CD1c-positive myeloid dendritic cell (primary cell): Measurements from ENCODE around the gene HAVCR2.
A peak's percentile ranks its signal among the peaks of the same experiment; 100 is the strongest.

Experiments
- DNase-seq: peaks from one replicate; pipeline ENCODE4 v3.0.0-alpha.2; 2016; ENCODE audit errors: extremely low spot score

HAVCR2 gene

DNA sequence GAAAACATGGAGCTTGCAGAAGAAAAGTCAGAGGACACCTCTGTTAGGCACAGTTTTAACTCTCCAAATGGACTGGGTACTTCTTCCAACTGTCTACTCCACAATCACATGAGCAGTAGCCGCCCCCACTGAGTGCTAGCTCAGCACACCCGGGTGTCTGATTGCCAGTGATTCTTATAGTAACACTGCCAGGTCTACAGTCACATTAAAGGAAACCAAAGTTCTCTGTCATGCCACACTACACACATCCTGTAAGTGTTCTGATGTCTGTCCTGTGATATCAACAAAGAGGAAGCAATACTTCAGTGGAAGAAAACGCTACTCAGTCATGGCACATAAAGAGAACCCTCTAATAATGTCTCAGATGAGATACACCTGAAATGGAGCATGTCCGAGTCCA, at the start of gene HAVCR2:
Gene HAVCR2 (minus strand): TSS at position 69 of the 400 bp plus-strand sequence. CDS start 61 bp downstream, at position 8.
- peak; percentile 89 for DNase-seq

DNA sequence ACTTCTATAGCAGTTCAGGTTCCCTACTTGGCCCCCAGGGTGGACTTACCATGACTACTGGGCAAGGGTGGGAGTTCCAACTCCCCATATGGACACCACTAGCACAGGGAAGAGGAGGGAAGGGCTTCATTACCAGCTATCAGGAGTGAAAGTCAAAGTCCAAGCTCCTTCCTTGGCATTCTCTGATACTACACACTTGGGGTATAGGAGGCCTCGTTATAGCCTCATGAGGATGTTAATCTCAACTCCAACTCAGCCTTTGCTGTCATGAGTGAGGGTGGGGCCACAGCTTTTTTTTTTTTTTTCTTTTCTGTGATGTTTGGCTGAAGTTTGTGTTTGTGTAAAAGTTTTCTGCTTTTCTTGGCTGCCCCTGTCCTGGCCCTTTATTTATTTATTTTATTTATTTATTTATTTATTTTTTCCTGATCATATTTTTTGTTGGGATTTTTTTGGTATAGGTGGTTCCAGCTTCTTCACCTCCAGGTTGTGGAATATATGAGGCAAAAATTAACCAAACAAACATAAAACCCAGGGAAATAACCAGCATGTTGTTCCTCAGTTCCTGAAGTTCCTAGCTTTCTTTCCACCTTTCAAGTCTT, 48.5 kb upstream of the HAVCR2 start:
- DNase-seq: no peak

DNA sequence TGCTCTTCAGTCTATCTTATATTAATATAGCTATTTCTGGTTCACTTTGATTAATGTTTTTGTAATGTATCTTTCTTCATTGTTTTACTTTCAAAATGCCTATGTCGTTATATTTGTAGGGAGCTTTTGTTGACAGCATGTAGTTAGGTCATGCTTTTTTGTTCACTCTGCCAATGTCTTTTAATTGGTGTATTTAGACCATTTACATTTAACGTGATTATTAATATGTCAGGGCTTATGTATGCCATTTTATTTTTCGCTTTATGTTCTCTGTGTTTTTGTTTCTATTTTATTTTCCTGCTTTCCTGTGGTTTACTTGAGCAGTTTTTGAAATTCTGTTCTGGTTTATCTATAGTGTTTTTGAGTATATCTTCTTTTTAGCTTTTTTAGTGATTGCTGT, 46.5 kb upstream of the HAVCR2 start:
- DNase-seq: no peak

DNA sequence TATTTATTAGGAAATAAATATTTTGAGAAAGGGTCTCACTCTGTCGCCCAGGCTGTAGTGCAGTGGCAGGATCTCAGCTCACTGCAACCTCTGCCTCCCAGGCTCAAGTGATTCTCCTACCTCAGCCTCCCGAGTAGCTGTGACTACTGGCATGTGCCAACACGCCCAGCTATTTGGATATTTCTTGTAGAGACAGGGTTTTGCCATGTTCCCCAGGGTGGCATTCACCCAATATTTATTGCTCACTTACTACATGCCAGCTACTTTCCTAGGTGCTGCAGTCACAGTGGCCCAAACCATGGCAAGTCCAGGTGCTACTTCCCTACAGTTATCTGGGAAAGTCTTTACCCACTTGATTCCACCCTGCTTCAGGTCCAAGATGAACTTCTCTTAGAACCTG, 42.2 kb upstream of the HAVCR2 start:
- no peak for DNase-seq

DNA sequence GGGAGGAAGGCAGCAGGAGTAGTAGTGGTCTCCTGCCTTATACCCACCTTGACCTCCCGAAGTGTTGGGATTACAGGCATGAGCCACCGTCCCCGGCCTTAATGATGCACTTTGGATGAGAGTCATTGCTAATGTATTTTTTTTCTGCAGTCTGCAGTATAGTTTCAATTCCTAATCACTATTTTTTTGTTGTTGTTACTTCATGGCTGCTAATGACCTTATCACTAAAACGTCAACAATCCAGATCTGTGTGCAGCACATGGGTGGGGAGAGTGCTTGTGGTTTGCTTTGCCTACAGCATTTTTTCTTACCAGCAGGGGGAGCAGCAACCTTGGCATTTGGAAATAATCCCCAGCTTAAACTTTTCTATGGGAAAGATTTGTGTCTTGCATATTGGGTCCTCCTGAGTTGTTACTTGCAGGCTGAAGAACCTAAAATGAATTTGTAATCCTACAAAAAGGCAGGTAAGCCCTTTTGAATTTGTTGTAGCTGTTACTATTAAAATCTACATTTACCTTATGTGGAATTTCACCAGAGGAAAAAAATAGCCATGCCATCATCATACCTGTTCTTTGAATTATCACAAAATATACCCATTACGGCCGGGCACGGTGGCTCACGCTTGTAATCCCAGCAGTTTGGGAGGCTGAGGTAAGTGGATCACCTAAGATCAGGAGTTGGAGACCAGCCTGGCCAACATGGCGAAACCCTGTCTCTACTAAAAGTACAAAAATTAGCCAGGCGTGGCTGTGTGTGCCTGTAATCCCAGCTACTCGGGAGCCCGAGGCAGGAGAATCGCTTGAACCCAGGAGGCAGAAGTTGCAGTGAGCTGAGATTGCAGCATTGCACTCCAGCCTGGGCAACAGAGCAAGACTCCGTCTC, 40.1 kb upstream of the HAVCR2 start:
- peak; percentile 85 for DNase-seq

DNA sequence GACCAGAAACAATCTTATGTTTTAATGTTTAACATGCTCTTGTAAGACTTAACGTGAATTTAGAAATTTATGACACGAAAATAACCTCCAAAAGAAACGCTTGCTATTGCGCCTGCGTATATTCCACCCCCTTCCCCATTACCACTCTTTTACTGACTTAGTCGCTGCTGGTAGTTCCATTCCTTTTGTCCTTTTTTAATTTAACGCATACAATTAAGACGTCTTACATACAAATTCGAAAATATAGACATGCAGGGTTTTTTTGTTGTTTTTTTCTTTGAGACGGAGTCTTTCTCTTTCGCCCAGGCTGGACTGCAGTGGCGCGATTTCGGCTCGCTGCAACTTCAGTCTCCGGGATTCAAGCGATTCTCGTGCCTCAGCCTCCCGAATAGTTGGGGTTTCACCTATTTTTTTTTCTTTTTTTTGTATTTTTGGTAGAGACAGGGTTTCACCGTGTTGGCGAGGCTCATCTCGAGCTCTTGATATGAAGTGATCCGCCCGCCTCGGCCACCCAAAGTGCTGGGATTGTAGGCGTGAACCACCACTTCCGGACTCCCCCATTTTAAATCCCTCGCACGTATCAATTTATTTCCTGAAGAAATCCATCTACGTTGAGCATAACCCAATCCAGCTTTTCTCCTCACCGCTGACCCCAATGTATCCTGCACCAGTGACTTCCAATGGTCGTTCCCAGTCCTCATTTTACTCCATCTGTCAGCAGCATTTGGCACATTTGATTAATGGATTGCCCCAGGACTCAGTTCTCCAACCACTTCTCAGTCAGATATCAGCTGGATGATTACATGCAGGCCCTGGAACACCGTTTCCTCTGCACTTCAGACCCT, 34.5 kb upstream of the HAVCR2 start:
- DNase-seq: peak; percentile 43

DNA sequence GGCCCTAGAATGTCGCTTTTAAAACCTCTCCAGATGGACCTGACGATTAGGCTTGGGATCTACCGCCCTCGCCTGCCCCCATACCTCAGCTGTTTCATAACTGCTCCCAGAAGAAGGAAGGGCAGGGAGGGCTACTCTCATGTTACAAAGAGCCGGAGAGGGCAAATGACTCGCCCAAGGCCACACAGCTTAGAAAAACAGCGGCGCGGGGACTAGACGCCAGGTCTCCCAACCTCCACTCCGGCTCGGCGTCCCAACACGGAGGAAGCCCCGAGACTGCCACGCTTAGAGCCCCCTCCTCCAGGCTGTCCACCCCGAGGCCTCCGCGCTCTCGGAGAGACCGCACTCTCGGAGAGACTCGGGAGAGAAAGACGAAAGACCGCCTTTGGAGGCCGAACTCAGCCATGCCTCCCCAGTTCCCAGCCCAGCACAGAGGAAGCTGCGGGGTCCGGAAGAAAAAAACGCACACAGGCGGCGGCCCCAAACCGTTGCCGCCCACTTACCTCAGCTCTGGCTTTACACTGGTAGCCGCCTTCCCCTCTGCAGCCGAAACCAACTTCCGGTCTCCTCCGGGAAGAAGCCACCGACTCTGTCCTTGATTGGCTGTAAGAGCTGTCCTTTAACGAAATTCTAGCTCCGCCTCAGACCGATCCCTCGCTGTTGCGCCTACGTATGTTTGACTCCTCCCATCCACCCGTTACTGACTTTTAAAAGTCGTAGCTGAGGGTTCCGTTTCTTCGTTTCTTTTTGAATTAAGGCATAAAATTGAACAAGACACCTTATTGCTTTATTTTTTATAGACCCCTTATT, 33.7 kb upstream of the HAVCR2 start, which contains the start of gene MED7:
Gene MED7 (minus strand): TSS at position 549 of the 810 bp plus-strand sequence. CDS start 3,434 bp downstream, outside the sequence.
- peak; percentile 99 for DNase-seq

DNA sequence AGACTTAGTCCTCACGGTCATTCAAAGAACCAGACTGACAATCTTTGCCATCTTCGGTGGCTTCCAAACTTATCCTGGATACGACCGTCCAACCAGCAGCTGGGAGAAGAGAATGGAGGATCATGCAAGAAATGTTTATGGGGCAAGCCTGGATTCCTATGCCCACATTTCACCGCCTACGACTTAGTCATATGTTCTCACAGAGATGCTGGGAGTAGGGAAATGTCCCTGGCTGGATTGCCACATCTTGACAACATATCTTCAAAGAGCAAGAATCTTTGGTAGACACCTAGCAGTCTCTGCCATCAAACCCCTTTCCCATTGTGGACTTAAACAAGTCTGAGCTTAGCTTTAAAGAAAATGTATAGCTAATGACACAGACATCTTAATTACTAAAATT, 28.8 kb upstream of the HAVCR2 start:
- no peak for DNase-seq

DNA sequence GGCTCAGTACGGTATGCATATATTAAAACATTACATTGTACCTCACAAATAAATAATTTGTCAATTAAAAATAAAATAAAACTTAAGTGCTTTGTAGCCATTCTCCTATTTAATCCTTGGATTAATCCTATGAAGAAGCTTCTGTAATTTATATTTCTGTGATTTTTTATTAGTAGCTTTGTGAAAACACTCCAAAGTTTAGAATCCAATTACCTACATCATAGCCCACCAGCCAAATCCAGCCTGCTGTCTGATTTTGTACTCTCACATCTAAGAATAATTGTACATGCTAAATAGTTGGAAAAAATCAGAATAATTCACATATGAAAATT, 23.4 kb upstream of the HAVCR2 start:
- DNase-seq: no peak

DNA sequence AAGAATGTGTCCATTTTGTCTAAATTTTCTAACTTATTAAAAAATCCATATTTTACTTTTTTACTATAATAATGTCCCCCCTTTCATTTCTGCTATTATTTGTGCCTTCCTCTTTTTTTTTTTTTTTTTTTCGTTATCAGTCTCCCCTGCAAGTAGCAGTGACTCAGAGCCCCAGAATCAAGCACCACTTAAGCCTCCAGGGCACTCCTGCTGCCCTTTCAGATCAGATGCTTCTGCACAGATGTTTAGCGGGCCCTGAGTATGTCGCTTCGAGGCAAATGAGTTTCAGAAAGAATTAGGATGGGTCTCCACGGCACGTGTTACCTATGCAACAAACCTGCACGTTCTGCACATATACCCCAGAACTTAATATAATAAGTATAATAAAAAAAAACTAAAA, 22.1 kb upstream of the HAVCR2 start:
- peak; percentile 30 for DNase-seq

DNA sequence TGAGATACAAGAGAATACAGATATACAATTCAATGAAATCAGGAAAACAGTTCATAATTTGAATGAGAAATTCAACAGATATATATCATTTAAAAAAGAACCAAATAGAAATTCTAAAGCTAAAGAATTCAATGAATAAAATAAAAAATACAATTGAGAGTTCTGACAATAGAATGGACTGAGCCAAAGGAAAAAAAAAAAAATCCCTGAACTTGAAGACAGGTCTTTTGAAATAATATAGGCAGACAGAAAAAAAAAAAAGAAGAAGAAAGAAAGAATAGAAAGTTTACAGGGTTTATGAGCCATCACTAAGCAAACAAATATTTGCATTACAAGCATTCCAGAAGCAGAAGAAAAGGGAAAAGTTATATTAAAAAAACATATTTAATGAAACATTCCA, 12.9 kb upstream of the HAVCR2 start:
- DNase-seq: no peak

DNA sequence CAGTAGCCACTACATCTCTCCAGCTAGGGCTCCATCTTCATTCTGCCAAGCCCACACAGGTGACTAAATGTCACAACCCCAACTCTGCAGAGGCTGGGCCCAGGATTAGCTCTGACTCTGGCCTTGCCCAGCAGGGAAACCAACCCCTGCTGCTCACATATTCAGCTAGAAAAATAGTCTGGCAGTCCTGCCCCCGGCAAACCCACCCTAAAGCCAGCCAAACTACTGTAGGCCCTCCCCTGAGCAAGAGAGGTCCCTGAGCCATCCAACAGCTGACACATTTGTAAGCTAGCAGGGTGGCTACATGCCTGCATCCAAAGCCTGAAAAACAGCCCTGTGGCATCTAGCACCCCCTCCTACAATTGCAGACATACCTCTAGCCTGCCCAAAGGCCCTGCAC, 11.3 kb upstream of the HAVCR2 start:
- DNase-seq: no peak

DNA sequence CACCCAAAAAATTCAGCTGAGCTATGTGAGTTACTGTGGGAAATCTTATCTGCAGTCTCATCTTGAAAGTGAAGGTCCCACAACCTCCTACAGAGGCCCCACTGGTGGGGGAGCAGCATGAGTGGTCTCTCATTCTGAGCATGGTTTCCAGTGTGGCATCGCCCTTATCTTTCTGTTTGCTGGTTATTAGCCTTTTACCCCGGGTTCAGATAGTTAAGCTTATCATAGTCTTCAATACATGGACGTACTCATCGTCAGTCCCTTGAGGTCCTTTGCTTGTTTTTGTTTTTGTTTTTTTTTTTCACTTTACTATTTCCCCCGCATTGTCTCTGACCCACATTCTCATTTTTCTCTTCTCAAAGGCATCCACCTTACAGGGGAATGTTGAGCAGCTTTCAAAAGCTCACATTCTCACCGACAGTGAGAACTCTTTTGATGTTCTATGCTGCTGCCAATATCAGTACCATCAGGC, 7.7 kb upstream of the HAVCR2 start:
- no peak for DNase-seq

DNA sequence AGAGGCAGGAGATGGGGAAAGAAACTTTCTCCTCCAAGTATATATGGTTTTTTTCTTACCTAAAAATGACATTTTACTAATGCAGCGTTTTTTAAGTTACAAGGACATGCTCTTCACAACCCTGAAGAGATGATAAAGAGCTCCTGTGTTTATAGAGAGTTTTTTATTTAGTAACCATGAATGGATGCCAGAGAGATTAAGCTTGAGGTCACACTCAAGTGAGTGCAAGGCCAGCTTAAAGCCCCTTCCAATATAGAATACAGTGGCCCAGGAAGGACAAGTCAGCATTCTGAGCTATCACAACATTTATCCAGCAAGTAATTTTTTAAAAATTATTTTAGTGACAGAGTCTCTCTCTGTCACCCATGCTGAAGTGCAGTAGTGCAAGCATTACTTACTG, 6.7 kb upstream of the HAVCR2 start:
- no peak for DNase-seq

DNA sequence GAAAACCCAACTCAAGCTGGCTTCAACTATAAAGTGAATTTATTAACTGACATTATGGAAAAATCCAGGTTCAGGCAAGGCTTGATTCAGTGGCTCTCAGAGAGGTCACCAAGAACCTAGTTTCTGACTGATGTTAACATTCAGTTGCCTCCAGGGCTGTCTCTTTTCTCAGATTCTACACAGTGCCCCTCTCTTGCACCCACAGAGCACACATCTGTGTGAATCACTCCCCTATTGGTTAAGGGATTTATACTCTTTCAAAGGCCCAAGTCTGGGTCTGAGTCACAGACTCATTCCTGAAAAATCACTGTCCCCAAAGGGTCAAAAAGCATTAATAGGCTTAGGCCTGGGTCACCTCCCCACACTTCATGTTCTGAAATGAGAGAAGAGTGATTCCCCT, 6.2 kb upstream of the HAVCR2 start:
- no peak for DNase-seq

DNA sequence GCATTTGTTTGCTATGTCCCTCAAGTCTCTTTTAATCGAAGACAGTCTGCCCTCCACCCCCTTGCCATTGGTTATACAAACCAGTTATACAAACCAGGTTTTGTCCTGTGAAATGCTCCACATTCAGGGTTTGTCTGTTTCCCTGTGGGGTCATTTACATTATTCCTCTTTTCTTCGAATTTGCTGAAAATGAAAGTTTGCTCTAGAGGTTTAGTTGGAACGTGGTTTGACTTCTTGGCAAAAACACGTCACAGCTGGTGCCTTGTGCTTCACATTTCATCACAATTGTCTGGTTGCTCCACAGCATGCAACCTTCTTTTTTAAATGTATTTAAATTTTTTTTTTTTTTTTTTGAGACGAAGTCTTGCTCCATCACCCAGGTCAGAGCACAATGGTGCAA, 4.2 kb upstream of the HAVCR2 start:
- DNase-seq: peak; percentile 80

DNA sequence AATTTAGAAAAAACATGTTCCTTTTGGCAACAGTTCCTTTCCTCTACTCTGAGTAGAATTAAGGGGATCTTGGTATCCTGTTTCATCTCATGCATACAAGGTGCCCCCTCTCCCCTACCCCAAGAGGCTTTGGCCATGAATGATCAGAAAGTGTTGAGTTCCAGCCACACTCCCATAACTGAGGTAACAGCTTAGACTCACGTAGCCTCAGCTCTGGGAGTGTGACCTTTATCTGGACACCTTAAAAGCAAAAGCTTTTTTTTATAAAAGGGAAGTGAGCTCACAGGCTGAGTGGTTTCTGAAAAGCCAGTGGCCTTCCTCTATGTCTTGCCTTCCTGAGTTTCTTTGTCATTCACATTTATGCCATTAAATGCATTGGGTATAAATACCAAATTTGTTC, 900 bp upstream of the HAVCR2 start:
- peak; percentile 85 for DNase-seq

DNA sequence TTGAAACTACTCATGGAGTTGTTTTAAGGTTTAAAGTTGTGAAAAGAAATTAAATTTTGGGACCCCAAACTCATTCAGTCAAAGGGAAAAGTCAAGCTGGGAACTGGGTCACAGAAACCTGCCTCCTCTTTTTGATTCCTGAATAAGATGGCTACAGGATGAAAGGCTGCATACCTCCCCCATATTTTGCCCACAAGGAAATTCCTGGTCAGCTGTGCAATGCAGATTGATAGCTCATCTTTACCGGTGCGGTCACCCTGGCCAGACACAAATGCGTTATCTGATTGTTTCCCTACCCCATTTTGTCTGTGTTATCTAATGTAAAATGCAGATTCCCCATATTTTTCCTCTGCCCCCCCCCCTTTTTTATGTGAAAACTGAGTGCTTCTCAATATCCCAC, 1.3 kb downstream of the HAVCR2 start:
- peak; percentile 49 for DNase-seq

DNA sequence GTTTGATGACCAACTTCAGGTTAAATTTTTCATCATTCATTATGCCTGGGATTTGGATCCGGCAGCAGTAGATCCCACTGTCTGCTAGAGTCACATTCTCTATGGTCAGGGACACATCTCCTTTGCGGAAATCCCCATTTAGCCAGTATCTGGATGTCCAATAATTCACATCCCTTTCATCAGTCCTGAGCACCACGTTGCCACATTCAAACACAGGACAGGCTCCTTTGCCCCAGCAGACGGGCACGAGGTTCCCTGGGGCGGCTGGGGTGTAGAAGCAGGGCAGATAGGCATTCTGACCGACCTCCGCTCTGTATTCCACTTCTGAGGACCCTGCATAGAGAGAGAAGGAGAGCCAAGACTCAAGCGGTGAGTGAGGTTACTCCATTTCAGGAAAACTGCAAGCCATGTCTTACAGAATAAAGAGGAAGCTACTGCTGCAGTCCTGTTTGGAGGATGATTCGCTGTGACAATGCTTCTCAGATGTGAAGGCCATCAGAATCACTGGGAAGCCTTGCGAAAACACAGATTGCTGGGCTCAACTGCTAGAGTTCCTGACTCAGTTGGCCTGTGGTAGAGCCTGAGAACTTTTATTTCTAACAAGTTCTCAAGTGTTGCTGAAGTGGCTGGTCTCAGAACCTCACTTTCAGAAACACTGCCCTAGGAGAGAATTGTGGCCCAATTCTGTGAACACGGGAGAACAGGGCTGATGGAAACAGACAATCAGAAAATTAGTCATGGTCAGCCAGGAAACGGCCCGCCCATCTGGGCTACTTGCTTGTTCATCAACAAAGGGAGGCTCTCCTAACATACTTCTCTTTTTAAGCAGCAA, 2.0 kb downstream of the HAVCR2 start:
- DNase-seq: peak; percentile 88

DNA sequence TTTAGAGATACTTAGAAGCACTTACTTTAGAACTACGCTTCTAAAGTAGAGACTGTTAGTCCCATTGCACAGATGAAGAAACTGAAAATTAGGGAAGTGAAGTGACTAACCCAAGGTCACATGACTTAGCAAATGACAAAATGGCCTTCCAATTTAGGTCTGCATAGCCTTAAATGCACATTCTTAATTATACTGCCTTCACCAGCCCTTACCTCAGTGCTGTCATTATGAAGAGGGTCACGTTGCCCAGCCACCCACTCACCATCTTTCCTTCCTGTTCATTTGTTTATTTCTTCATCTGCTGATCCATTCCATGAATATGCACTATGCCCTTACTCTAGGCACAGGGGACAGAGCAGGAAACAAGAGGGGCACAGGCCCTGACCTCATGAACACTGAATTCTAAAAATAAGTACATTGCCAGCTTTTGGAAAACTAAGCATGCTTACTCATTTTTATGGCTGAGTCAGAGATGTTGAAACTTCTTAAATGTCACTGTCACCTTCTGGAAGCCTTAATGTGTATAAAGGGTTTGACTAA, 8.6 kb downstream of the HAVCR2 start:
- DNase-seq: peak; percentile 83
